Measurements from ENCODE around the gene RBMS3. TPM values are rescaled to one million over a fixed set of nuclear protein-coding genes. Genes with fewer than 3 reads are reported as not detected.
"Not testable (repeated sequence)": the region's sequence is repeated elsewhere in the genome, so short reads cannot be mapped to it uniquely, and the experiment has no call there.

RBMS3 gene
- total RNA-seq, 4 donors from 2014 or later = 3.8 to 18.7 (median 14.6) TPM

GRCh38 chr3:29385046-29385830 lies 104.4 kb downstream of the RBMS3 start:
- Histone ChIP-seq H3K4me1 (peaks cover 0 to 4% (median 2%) of the 10 kb centered on the region in 4 donors), H3K27ac (peak overlapping the region in 3 of 4 donors; percentile 2 to 56 (median 14)), H3K9me3 (no peaks in the 10 kb centered on the region), H3K4me3 (no peak overlapping the region), H3K36me3 (no peaks in the 10 kb centered on the region), H3K27me3 (no peaks in the 10 kb centered on the region)
- in situ Hi-C loops (cut with MboI; ENCODE audit: low pct_ligation_motif_present in 1 of 4, low pct_unique_long_range_greater_than_20kb in 1 of 4, low sequenced_read_pairs in 3 of 4) = no loop called here
- intact Hi-C loops (cut with DNase I; ENCODE audit: low total_unique reads) = no loop called here
- WGBS, 2 donors (ENCODE audit: low coverage in 1 of 2) = 76% methylated on average over 5 of the region's 5 CpGs
- TF ChIP-seq EP300 (IDR thresholded peaks at IDR 0.05; ENCODE audit: low read depth) = no peak
- no peak for TF ChIP-seq CTCF (IDR thresholded peaks at IDR 0.05)
- DNase-seq = no peak

GRCh38 chr3:29389362-29389761 lies 108.5 kb downstream of the RBMS3 start:
- no peaks in the 10 kb centered on the region for H3K27me3 ChIP-seq
- H3K27ac ChIP-seq = no peak overlapping the region
- no peaks in the 10 kb centered on the region for H3K36me3 ChIP-seq
- no peak for DNase-seq
- no peaks in the 10 kb centered on the region for H3K9me3 ChIP-seq
- no peaks in the 10 kb centered on the region for H3K4me1 ChIP-seq
- intact Hi-C loops (cut with DNase I; ENCODE audit: low total_unique reads) = no loop called here
- no peak overlapping the region for H3K4me3 ChIP-seq
- WGBS, 2 donors (ENCODE audit: low coverage in 1 of 2) = 78 to 82% methylated on average over 2 of the region's 2 CpGs
- TF ChIP-seq CTCF (IDR thresholded peaks at IDR 0.05) (no peak), EP300 (IDR thresholded peaks at IDR 0.05; ENCODE audit: low read depth) (no peak), POLR2AphosphoS5 (IDR thresholded peaks at IDR 0.05) (no peak), POLR2A (IDR thresholded peaks at IDR 0.05) (no peak)
- in situ Hi-C loops (cut with MboI; ENCODE audit: low pct_ligation_motif_present in 1 of 4, low pct_unique_long_range_greater_than_20kb in 1 of 4, low sequenced_read_pairs in 3 of 4) = no loop called here

- H3K4me1 ChIP-seq = no peaks in the 10 kb centered on the region
- in situ Hi-C loops (cut with MboI; ENCODE audit: low pct_ligation_motif_present in 1 of 4, low pct_unique_long_range_greater_than_20kb in 1 of 4, low sequenced_read_pairs in 3 of 4) = no loop called here
- H3K27me3 ChIP-seq = no peaks in the 10 kb centered on the region
- intact Hi-C loops (cut with DNase I; ENCODE audit: low total_unique reads) = no loop called here
- no peak for TF ChIP-seq POLR2AphosphoS5 (IDR thresholded peaks at IDR 0.05)
- no peak overlapping the region for H3K27ac ChIP-seq
- DNase-seq = no peak
- no peak overlapping the region for H3K4me3 ChIP-seq
- no peaks in the 10 kb centered on the region for H3K36me3 ChIP-seq
- H3K9me3 ChIP-seq = no peaks in the 10 kb centered on the region
Observed at GRCh38 chr3:29392625-29393388, 111.9 kb downstream of the RBMS3 start.

- DNase-seq; in situ Hi-C loops (cut with MboI; ENCODE audit: low pct_ligation_motif_present in 1 of 4, low pct_unique_long_range_greater_than_20kb in 1 of 4, low sequenced_read_pairs in 3 of 4); intact Hi-C loops (cut with DNase I; ENCODE audit: low total_unique reads); H3K9me3 ChIP-seq; H3K4me3 ChIP-seq; H3K27me3 ChIP-seq; H3K4me1 ChIP-seq; H3K36me3 ChIP-seq; H3K27ac ChIP-seq: not testable (repeated sequence)
- WGBS, 2 donors (ENCODE audit: low coverage in 1 of 2) = 86 to 91% methylated on average over 4 of the region's 4 CpGs
Observed at GRCh38 chr3:29393946-29394345, 113.1 kb downstream of the RBMS3 start.

- intact Hi-C loops (cut with DNase I; ENCODE audit: low total_unique reads) (no loop called here), in situ Hi-C loops (cut with MboI; ENCODE audit: low pct_ligation_motif_present in 1 of 4, low pct_unique_long_range_greater_than_20kb in 1 of 4, low sequenced_read_pairs in 3 of 4) (no loop called here)
- H3K4me3 ChIP-seq = no peak overlapping the region
- no peak overlapping the region for H3K27ac ChIP-seq
- no peak for TF ChIP-seq POLR2A (IDR thresholded peaks at IDR 0.05)
- TF ChIP-seq POLR2AphosphoS5 (IDR thresholded peaks at IDR 0.05) = no peak
- TF ChIP-seq EP300 (IDR thresholded peaks at IDR 0.05; ENCODE audit: low read depth) = no peak
- no peak for TF ChIP-seq CTCF (IDR thresholded peaks at IDR 0.05)
- no peaks in the 10 kb centered on the region for H3K27me3 ChIP-seq
- H3K9me3 ChIP-seq = no peaks in the 10 kb centered on the region
- H3K36me3 ChIP-seq = no peaks in the 10 kb centered on the region
- no peak for DNase-seq
- 82 to 91% methylated on average over 3 of the region's 3 CpGs for WGBS, 2 donors (ENCODE audit: low coverage in 1 of 2)
- H3K4me1 ChIP-seq = no peaks in the 10 kb centered on the region
Observed at GRCh38 chr3:29397406-29397805, 116.5 kb downstream of the RBMS3 start.
